KMS-11 (cell line): ENCODE results near the gene PAN2.
A peak's percentile ranks its signal among the peaks of the same experiment; 100 is the strongest.
"Not testable (repeated sequence)": the region's sequence is repeated elsewhere in the genome, so short reads cannot be mapped to it uniquely, and the experiment has no call there.

Experiments
- H2AFZ ChIP-seq: fragments of 200-600 bp; sonication (generic); 2 replicates; pipeline ENCODE4 v1.6.1; 2016; ENCODE audit warnings: antibody characterized with exemption, mixed run types, low read depth
- H3K27ac ChIP-seq: fragments of 200-600 bp; sonication (generic); 2 replicates; pipeline ENCODE4 v1.6.1; 2016; ENCODE audit warnings: mild to moderate bottlenecking, mixed run types
- H3K27me3 ChIP-seq: fragments of 200-600 bp; sonication (generic); 2 replicates; pipeline ENCODE4 v1.6.1; 2017; ENCODE audit warnings: mild to moderate bottlenecking, low read depth, mixed run types, moderate library complexity; ENCODE audit not compliant: insufficient read depth
- H3K36me3 ChIP-seq: fragments of 200-600 bp; sonication (generic); 2 replicates; pipeline ENCODE4 v1.6.1; 2017; ENCODE audit warnings: mild to moderate bottlenecking, mixed run types; ENCODE audit not compliant: insufficient read depth
- H3K4me1 ChIP-seq: fragments of 200-600 bp; sonication (generic); 2 replicates; pipeline ENCODE4 v1.6.1; 2016; ENCODE audit warnings: mild to moderate bottlenecking, low read depth, mixed run types; ENCODE audit not compliant: poor library complexity, severe bottlenecking
- H3K4me2 ChIP-seq: fragments of 200-600 bp; sonication (generic); 2 replicates; pipeline ENCODE4 v1.7.0; 2016; ENCODE audit warnings: mild to moderate bottlenecking, mixed run types
- H3K4me3 ChIP-seq: fragments of 200-600 bp; sonication (generic); IDR thresholded peaks from 2 replicates; pipeline ENCODE4 v1.6.1; 2017; ENCODE audit warnings: low read depth, low read length, mixed read lengths; ENCODE audit not compliant: insufficient read depth
- H3K79me2 ChIP-seq: fragments of 200-600 bp; sonication (generic); 2 replicates; pipeline ENCODE4 v1.6.1; 2016; ENCODE audit warnings: low read depth, mixed run types; ENCODE audit not compliant: insufficient read depth
- H3K9ac ChIP-seq: fragments of 200-600 bp; sonication (generic); 2 replicates; pipeline ENCODE4 v1.6.1; 2016; ENCODE audit warnings: mild to moderate bottlenecking, mixed run types
- H4K20me1 ChIP-seq: fragments of 200-600 bp; sonication (generic); 2 replicates; pipeline ENCODE4 v1.6.1; 2016; ENCODE audit warnings: mild to moderate bottlenecking, mixed run types; ENCODE audit not compliant: insufficient read depth
- CTCF ChIP-seq: fragments of 200-600 bp; sonication (generic); conservative IDR thresholded peaks from 2 replicates; pipeline ENCODE4 v1.6.1; 2017; ENCODE audit warnings: low read depth, mild to moderate bottlenecking, antibody characterized with exemption, low read length, moderate library complexity, mixed read lengths

PAN2 gene

GRCh38 chr12:56274299-56274698, 59.5 kb downstream of the PAN2 start:
- Histone ChIP-seq H3K4me2 (no peak overlapping the region), H3K9ac (no peak overlapping the region), H3K36me3 (peaks cover 36% of the 10 kb centered on the region; the same call in 1 of the 2 replicates)

GRCh38 chr12:56272468-56272867, 61.3 kb downstream of the PAN2 start:
- not testable (repeated sequence) for H3K4me2 ChIP-seq, H3K9ac ChIP-seq, H3K27me3 ChIP-seq, H3K4me1 ChIP-seq, H3K27ac ChIP-seq, H2AFZ ChIP-seq, H3K4me3 ChIP-seq, H3K79me2 ChIP-seq, H4K20me1 ChIP-seq
- H3K36me3 ChIP-seq = peaks cover 20% of the 10 kb centered on the region; the same call in 1 of the 2 replicates

More at GRCh38 chr12:56274299-56274698, 59.5 kb downstream of the PAN2 start:
- H3K79me2 ChIP-seq = peaks cover 5% of the 10 kb centered on the region; the same call in 1 of the 2 replicates
- H3K27ac ChIP-seq = no peak overlapping the region
- TF ChIP-seq CTCF = no peak
- H3K27me3 ChIP-seq = no peaks in the 10 kb centered on the region
- H3K4me1 ChIP-seq = no peaks in the 10 kb centered on the region
- H2AFZ ChIP-seq = no peak overlapping the region
- no peak overlapping the region for H3K4me3 ChIP-seq
- H4K20me1 ChIP-seq = no peaks in the 10 kb centered on the region

- Histone ChIP-seq H3K27ac (no peak overlapping the region; the same call in 1 of the 2 replicates), H3K79me2 (no peaks in the 10 kb centered on the region), H3K36me3 (peaks cover 20% of the 10 kb centered on the region; the same call in 1 of the 2 replicates), H3K4me3 (no peak overlapping the region), H3K9ac (no peak overlapping the region), H4K20me1 (no peaks in the 10 kb centered on the region), H2AFZ (no peak overlapping the region), H3K27me3 (no peaks in the 10 kb centered on the region), H3K4me2 (no peak overlapping the region), H3K4me1 (peaks cover 7% of the 10 kb centered on the region)
- peak; percentile 76 for TF ChIP-seq CTCF
Observed at GRCh38 chr12:56271031-56271430, 62.8 kb downstream of the PAN2 start.

GRCh38 chr12:56267443-56268071, 66.2 kb downstream of the PAN2 start:
- no peaks in the 10 kb centered on the region for H3K36me3 ChIP-seq
- no peak overlapping the region for H3K27ac ChIP-seq
- peak overlapping the region; percentile 58 for H3K4me2 ChIP-seq
- no peaks in the 10 kb centered on the region for H3K27me3 ChIP-seq
- peaks cover 16% of the 10 kb centered on the region for H3K4me1 ChIP-seq
- H3K4me3 ChIP-seq = peak overlapping the region; percentile 34
- no peaks in the 10 kb centered on the region for H3K79me2 ChIP-seq
- TF ChIP-seq CTCF = no peak
- 0 out of 2 replicates have a peak overlapping the region, but pooled peaks have one; percentile 62 for H3K9ac ChIP-seq
- no peaks in the 10 kb centered on the region for H4K20me1 ChIP-seq
- H2AFZ ChIP-seq = peak overlapping the region; percentile 90
